Mammary epithelial cell (primary cell): ENCODE measurements around the gene CRLF2.

Experiments used
- CTCF ChIP-seq, 2 donors: IDR thresholded peaks in 1 of 2; conservative IDR thresholded peaks in 1 of 2; 2 replicates each; pipeline ENCODE4 v1.5.1; 2011 to 2012; ENCODE audit warnings: inconsistent platforms in 2 of 2, low read length in 2 of 2, mild to moderate bottlenecking in 2 of 2, control low read depth in 1 of 2, low read depth in 1 of 2; ENCODE audit not compliant: insufficient read depth in 1 of 2; ENCODE audit errors: extremely low read depth in 1 of 2
- EZH2 ChIP-seq: IDR thresholded peaks from 2 replicates; pipeline ENCODE4 v1.6.1; 2012; ENCODE audit warnings: low read length, inconsistent platforms, borderline replicate concordance

DNA sequence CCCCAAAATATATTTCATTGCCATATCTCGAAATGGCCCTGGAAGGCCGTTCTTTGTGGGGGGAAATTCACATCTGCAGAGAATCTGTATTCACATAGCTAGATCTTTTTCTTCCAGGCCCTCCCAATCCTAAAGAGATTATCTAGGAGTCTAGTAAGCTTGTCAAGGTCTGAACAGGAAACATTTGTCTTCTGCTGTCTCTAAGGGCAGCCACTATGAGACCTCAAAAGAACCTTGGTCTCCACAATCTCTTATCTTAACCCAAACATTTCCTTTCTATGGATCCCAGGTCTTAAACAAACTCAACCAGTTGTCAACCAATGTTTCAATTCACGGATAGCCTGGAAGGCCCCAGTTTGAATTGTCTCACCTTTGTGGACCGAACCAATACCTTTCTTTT is 45.0 kb downstream of the CRLF2 start:
- TF ChIP-seq CTCF (conservative IDR thresholded peaks at IDR 0.05 in 1 of 2, IDR thresholded peaks at IDR 0.05 in 1 of 2; ENCODE audit: extremely low read depth in 1 of 2, insufficient read depth in 1 of 2, low read depth in 1 of 2, low read length in 2 of 2), result no peak
- TF ChIP-seq EZH2, result no peak
